Endothelial cell (in vitro differentiated cells): ENCODE results near the gene PLOD3. TPM values are rescaled to one million over a fixed set of nuclear protein-coding genes. Genes with fewer than 3 reads are reported as not detected.

Experiments
- DNase-seq: peaks from one replicate; pipeline ENCODE4 v3.0.0; 2021; ENCODE audit warnings: low spot score
- H3K27ac Mint-ChIP-seq: one replicate; pipeline ENCODE4 v1.8.0; 2021; ENCODE audit warnings: mixed read lengths, inconsistent platforms; ENCODE audit not compliant: unreplicated experiment
- H3K27me3 Mint-ChIP-seq: one replicate; pipeline ENCODE4 v1.8.0; 2021; ENCODE audit warnings: mild to moderate bottlenecking, moderate library complexity, mixed read lengths, inconsistent platforms; ENCODE audit not compliant: unreplicated experiment
- H3K36me3 Mint-ChIP-seq: one replicate; pipeline ENCODE4 v1.8.0; 2021; ENCODE audit warnings: mild to moderate bottlenecking, low read depth, mixed read lengths, inconsistent platforms; ENCODE audit not compliant: unreplicated experiment
- H3K4me1 Mint-ChIP-seq: one replicate; pipeline ENCODE4 v1.8.0; 2021; ENCODE audit warnings: mild to moderate bottlenecking, mixed read lengths, inconsistent platforms; ENCODE audit not compliant: unreplicated experiment
- H3K4me3 Mint-ChIP-seq: one replicate; pipeline ENCODE4 v1.8.0; 2021; ENCODE audit warnings: mild to moderate bottlenecking, mixed read lengths, inconsistent platforms; ENCODE audit not compliant: unreplicated experiment
- H3K9me3 Mint-ChIP-seq: one replicate; pipeline ENCODE4 v1.8.0; 2021; ENCODE audit warnings: mixed read lengths, inconsistent platforms; ENCODE audit not compliant: unreplicated experiment
- total RNA-seq: library from RNA; stranded (reverse); fragmentation: NEBNext Ultra II Directional; extraction: Animal tissue kit (Norgen Biotek cat#: 25700); gene quantifications from one replicate; pipeline ENCODE4 v1.2.1, GENCODE V29; 2021; ENCODE audit not compliant: unreplicated experiment
- TF ChIP-seq, protein P1 (sequence below): fragments of 200-600 bp; sonication (generic); IDR thresholded peaks from one replicate; pipeline ENCODE4 v1.5.0; 2021; ENCODE audit warnings: antibody characterized with exemption; ENCODE audit not compliant: unreplicated experiment

PLOD3 gene
- total RNA-seq, 1 donor from 2014 or later, result 73.0 TPM

- Mint-ChIP-seq H3K4me1 (peaks cover 27% of the 10 kb centered on the region), H3K27ac (no peak overlapping the region), H3K36me3 (peaks cover 7% of the 10 kb centered on the region), H3K9me3 (no peaks in the 10 kb centered on the region), H3K4me3 (peak overlapping the region; percentile 72), H3K27me3 (peaks cover 46% of the 10 kb centered on the region)
- no peak for DNase-seq
- TF ChIP-seq, protein P1, sequence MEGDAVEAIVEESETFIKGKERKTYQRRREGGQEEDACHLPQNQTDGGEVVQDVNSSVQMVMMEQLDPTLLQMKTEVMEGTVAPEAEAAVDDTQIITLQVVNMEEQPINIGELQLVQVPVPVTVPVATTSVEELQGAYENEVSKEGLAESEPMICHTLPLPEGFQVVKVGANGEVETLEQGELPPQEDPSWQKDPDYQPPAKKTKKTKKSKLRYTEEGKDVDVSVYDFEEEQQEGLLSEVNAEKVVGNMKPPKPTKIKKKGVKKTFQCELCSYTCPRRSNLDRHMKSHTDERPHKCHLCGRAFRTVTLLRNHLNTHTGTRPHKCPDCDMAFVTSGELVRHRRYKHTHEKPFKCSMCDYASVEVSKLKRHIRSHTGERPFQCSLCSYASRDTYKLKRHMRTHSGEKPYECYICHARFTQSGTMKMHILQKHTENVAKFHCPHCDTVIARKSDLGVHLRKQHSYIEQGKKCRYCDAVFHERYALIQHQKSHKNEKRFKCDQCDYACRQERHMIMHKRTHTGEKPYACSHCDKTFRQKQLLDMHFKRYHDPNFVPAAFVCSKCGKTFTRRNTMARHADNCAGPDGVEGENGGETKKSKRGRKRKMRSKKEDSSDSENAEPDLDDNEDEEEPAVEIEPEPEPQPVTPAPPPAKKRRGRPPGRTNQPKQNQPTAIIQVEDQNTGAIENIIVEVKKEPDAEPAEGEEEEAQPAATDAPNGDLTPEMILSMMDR, result no peak
Observed at GRCh38 chr7:101165958-101166647, 51.3 kb downstream of the PLOD3 start.

GRCh38 chr7:101165075-101165957 is 52.1 kb downstream of the PLOD3 start, which contains the start of gene VGF:
TSS of gene VGF (minus strand) at chr7:101165569. CDS start at chr7:101164843, 726 bp downstream.
- Mint-ChIP-seq H3K27me3 (peaks cover 38% of the 10 kb centered on the region), H3K27ac (no peak within 1 kb of the TSS), H3K4me1 (peaks cover 21% of the 10 kb centered on the region), H3K36me3 (peaks cover 7% of the 10 kb centered on the region), H3K9me3 (no peaks in the 10 kb centered on the region), H3K4me3 (peak within 1 kb of the TSS; percentile 72)
- TF ChIP-seq, protein P1, result no peak
- DNase-seq, result peak; percentile 83

DNA sequence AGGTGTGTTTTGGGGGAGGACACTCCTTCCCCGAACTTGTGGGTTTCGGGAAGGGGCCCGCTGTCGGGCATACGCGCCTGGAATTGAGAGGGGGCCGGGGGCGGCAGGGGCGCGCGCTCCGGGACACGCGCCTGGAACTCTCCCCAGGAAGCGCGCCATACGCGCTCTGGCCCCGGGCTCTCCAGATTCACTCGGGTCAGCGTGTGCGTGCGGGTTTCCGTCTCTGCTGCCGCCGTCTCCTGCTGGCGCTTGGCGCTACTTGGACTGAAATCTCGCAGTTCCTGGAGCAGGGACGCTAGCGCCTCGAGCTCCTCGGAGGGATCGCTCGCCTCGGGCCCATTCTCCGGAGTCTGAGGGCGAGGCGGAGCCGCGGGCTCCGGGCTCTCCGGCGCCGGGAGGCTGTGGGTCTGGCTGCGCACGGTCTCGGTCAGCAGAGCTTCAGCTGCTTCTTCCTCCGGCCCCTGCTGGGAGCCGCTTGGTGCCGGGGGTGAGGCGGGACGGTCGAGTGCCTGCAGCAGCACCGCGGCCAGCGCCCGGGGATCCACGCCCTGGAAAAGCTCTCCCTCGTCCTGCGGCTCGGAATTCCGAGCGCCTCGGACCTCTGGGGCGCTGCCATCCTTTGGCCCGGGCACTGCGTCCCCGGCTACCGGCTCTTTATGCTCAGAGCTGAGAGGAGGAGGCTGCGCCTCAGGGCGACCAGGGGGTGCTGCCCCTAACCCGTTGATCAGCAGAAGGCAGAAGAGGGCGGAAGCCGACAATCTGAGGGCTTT is 53.1 kb downstream of the PLOD3 start:
- TF ChIP-seq, protein P1, result no peak
- DNase-seq, result peak; percentile 61
- Mint-ChIP-seq H3K36me3 (peaks cover 5% of the 10 kb centered on the region), H3K9me3 (no peaks in the 10 kb centered on the region), H3K4me3 (no peak overlapping the region), H3K4me1 (peaks cover 17% of the 10 kb centered on the region), H3K27ac (no peak overlapping the region), H3K27me3 (peaks cover 35% of the 10 kb centered on the region)

GRCh38 chr7:101163279-101164070 is 53.9 kb downstream of the PLOD3 start:
- H3K4me3 Mint-ChIP-seq, result no peak overlapping the region
- TF ChIP-seq, protein P1, result no peak
- H3K9me3 Mint-ChIP-seq, result no peaks in the 10 kb centered on the region
- DNase-seq, result no peak
- peaks cover 31% of the 10 kb centered on the region for H3K27me3 Mint-ChIP-seq
- peaks cover 7% of the 10 kb centered on the region for H3K36me3 Mint-ChIP-seq
- peaks cover 15% of the 10 kb centered on the region for H3K4me1 Mint-ChIP-seq
- H3K27ac Mint-ChIP-seq, result no peak overlapping the region
